ENCODE data around the gene TNRC18. TPM values are rescaled to one million over a fixed set of nuclear protein-coding genes. Genes with fewer than 3 reads are reported as not detected.
"Not testable (repeated sequence)": the region's sequence is repeated elsewhere in the genome, so short reads cannot be mapped to it uniquely, and the experiment has no call there.

The TNRC18 gene
- polyA plus RNA-seq, 1 of the 3 experiments (the other 2 are of a cell fraction): 34.4 TPM

GRCh38 chr7:5287802-5288201, 135.8 kb downstream of the TNRC18 start:
- no peaks in the 10 kb centered on the region for H3K9me3 ChIP-seq
- no peak overlapping the region for H3K4me3 ChIP-seq (ENCODE audit: low read depth in 2 of 2, low read length in 1 of 2)
- DNase-seq: no peak
- no peaks in the 10 kb centered on the region for H3K9me2 ChIP-seq
- H3F3A ChIP-seq (replicated peaks; ENCODE audit: insufficient read depth): no peaks in the 10 kb centered on the region
- no peak overlapping the region for H2AFZ ChIP-seq (ENCODE audit: low read depth)
- ChIA-PET CTCF (interaction anchor here (7.3 kb wide), 1 partner anchor 47 kb away, joined by 113 read pairs; no protein-coding TSS in a partner anchor), POLR2A (interaction anchor here (1.8 kb wide), 1 partner anchor 61 kb away, joined by 4 read pairs; no protein-coding TSS in a partner anchor)
- TF ChIP-seq ELF1 (IDR thresholded peaks at IDR 0.05) (no peak), REST (IDR thresholded peaks at IDR 0.05; ENCODE audit: low read depth, low read length) (no peak), FOXJ3 (CRISPR knock-in tag; IDR thresholded peaks at IDR 0.05) (no peak), TEAD4 (IDR thresholded peaks at IDR 0.05; ENCODE audit: borderline replicate concordance, insufficient read depth) (no peak), MEF2A (IDR thresholded peaks at IDR 0.05; ENCODE audit: borderline replicate concordance, low read depth) (no peak), RCOR1 (IDR thresholded peaks at IDR 0.05; ENCODE audit: low read length) (no peak), FOXM1 (IDR thresholded peaks at IDR 0.05; ENCODE audit: low read depth) (no peak), RXRA (IDR thresholded peaks at IDR 0.05; ENCODE audit: borderline replicate concordance, low read depth) (no peak), NRF1 (IDR thresholded peaks at IDR 0.05; ENCODE audit: low read depth, low read length) (no peak), MXI1 (IDR thresholded peaks at IDR 0.05; ENCODE audit: low read depth, low read length) (no peak), CHD2 (IDR thresholded peaks at IDR 0.05; ENCODE audit: low read length, partially characterized antibody) (no peak), EZH2phosphoT487 (IDR thresholded peaks at IDR 0.05; ENCODE audit: borderline replicate concordance, low read depth) (no peak), SIN3A (IDR thresholded peaks at IDR 0.05; ENCODE audit: borderline replicate concordance, low read depth, low read length) (no peak), CTCF (IDR thresholded peaks at IDR 0.05) (no peak), GATA2 (CRISPR knock-in tag; IDR thresholded peaks at IDR 0.05) (no peak), USF2 (IDR thresholded peaks at IDR 0.05; ENCODE audit: borderline replicate concordance, low read depth, low read length) (no peak), FOSL2 (IDR thresholded peaks at IDR 0.05; ENCODE audit: borderline replicate concordance, low read depth) (no peak), ZBTB33 (IDR thresholded peaks at IDR 0.05; ENCODE audit: borderline replicate concordance, low read depth) (no peak), TCF12 (IDR thresholded peaks at IDR 0.05) (no peak)
- peaks cover 1 to 17% of the 10 kb centered on the region in 2 experiments for H3K36me3 ChIP-seq (replicated peaks in 1 of 2; ENCODE audit: control insufficient read depth in 1 of 2, insufficient read depth in 2 of 2, low read length in 1 of 2)
- no peak overlapping the region for H3K4me2 ChIP-seq
- no peaks in the 10 kb centered on the region for H3K79me2 ChIP-seq (ENCODE audit: insufficient read depth)
- 0 out of 2 replicates have a peak, but pooled peaks cover 3% of the 10 kb centered on the region for H4K20me1 ChIP-seq (ENCODE audit: insufficient read depth)
- WGBS (ENCODE audit: low lambda C conversion rate): 97% methylated on average over 18 of the region's 19 CpGs
- no peaks in the 10 kb centered on the region for H3K27me3 ChIP-seq (ENCODE audit: insufficient read depth)
- peaks cover 4 to 12% of the 10 kb centered on the region in 2 experiments; a peak in 1 of 4 replicates for H3K4me1 ChIP-seq (ENCODE audit: control insufficient read depth in 1 of 2, insufficient read depth in 2 of 2, low read depth in 1 of 2, low read length in 1 of 2)
- H3K9ac ChIP-seq: no peak overlapping the region
- no peak overlapping the region for H3K27ac ChIP-seq (ENCODE audit: low read depth in 2 of 2, low read length in 1 of 2)

- not testable (repeated sequence) for H3K27me3 ChIP-seq (ENCODE audit: insufficient read depth); H3K4me3 ChIP-seq (ENCODE audit: low read depth in 2 of 2, low read length in 1 of 2); H3K9me3 ChIP-seq; H3K27ac ChIP-seq (ENCODE audit: low read depth in 2 of 2, low read length in 1 of 2); H3K79me2 ChIP-seq (ENCODE audit: insufficient read depth); H3K9me2 ChIP-seq; H4K20me1 ChIP-seq (ENCODE audit: insufficient read depth); H3K4me2 ChIP-seq; DNase-seq; H2AFZ ChIP-seq (ENCODE audit: low read depth); H3F3A ChIP-seq (replicated peaks; ENCODE audit: insufficient read depth); H3K9ac ChIP-seq
- H3K36me3 ChIP-seq (replicated peaks in 1 of 2; ENCODE audit: control insufficient read depth in 1 of 2, insufficient read depth in 2 of 2, low read length in 1 of 2): peaks cover 0 to 17% of the 10 kb centered on the region in 2 experiments
- H3K4me1 ChIP-seq (ENCODE audit: control insufficient read depth in 1 of 2, insufficient read depth in 2 of 2, low read depth in 1 of 2, low read length in 1 of 2): peaks cover 4 to 12% of the 10 kb centered on the region in 2 experiments; a peak in 1 of 4 replicates
- 94% methylated on average over 5 of the region's 5 CpGs for WGBS (ENCODE audit: low lambda C conversion rate)
- ChIA-PET CTCF (interaction anchor here (7.3 kb wide), 1 partner anchor 47 kb away, joined by 113 read pairs; no protein-coding TSS in a partner anchor), POLR2A (interaction anchor here (1.8 kb wide), 1 partner anchor 60 kb away, joined by 4 read pairs; no protein-coding TSS in a partner anchor)
Measured at GRCh38 chr7:5287373-5287772, 136.3 kb downstream of the TNRC18 start.

Measured in SK-N-SH (cell line).